HG03521 (cell line): ENCODE measurements around the gene KCNK4.

Experiments used
- ATAC-seq: cut with Tn5 transposase; IDR thresholded peaks from one replicate; pipeline ENCODE4 v1.9.1; 2021; ENCODE audit warnings: mild to moderate bottlenecking, moderate library complexity; ENCODE audit not compliant: unreplicated experiment

KCNK4 gene

GRCh38 chr11:64289002-64289564 lies 2.0 kb upstream of the KCNK4 start:
- no peak for ATAC-seq

GRCh38 chr11:64290352-64291261 lies 495 bp upstream of the KCNK4 start:
- no peak for ATAC-seq

GRCh38 chr11:64291752-64292459 lies 804 bp downstream of the KCNK4 start:
- ATAC-seq = no peak

GRCh38 chr11:64292460-64293254 lies 1.6 kb downstream of the KCNK4 start:
- ATAC-seq = no peak

- no peak for ATAC-seq
Observed at GRCh38 chr11:64294774-64295173, 3.7 kb downstream of the KCNK4 start.

- no peak for ATAC-seq
Observed at GRCh38 chr11:64295760-64296159, 4.7 kb downstream of the KCNK4 start.

- no peak for ATAC-seq
Observed at GRCh38 chr11:64296236-64296635, 5.1 kb downstream of the KCNK4 start.

GRCh38 chr11:64296830-64297698 lies 6.0 kb downstream of the KCNK4 start:
- no peak for ATAC-seq

- no peak for ATAC-seq
Observed at GRCh38 chr11:64297699-64298358, 6.7 kb downstream of the KCNK4 start.

- ATAC-seq = no peak
Observed at GRCh38 chr11:64298966-64299846, 8.1 kb downstream of the KCNK4 start.

- no peak for ATAC-seq
Observed at GRCh38 chr11:64299847-64300648, 8.9 kb downstream of the KCNK4 start, which contains the start of gene CATSPERZ. TSS of gene CATSPERZ (plus strand) at chr11:64300358. CDS start at chr11:64300411, 53 bp downstream.

- ATAC-seq = no peak
Observed at GRCh38 chr11:64303109-64304031, 12.3 kb downstream of the KCNK4 start.

- no peak for ATAC-seq
Observed at GRCh38 chr11:64304032-64304315, 12.9 kb downstream of the KCNK4 start.

- ATAC-seq = peak; percentile 12
Observed at GRCh38 chr11:64304316-64305072, 13.4 kb downstream of the KCNK4 start.

- ATAC-seq = peak; percentile 74
Observed at GRCh38 chr11:64305075-64305690, 14.1 kb downstream of the KCNK4 start, which contains the start of gene ESRRA. TSS of gene ESRRA (plus strand) at chr11:64305524. CDS start at chr11:64307180, 1,656 bp downstream.
